Hematopoietic multipotent progenitor cell treated with erythropoietin and hydrocortisone succinate and interleukin-3 and kit ligand, for 4 days (in vitro differentiated cells): Measurements from ENCODE around the gene GOLM1.
"Not testable (repeated sequence)": the region's sequence is repeated elsewhere in the genome, so short reads cannot be mapped to it uniquely, and the experiment has no call there.

Experiments used
- DNase-seq: peaks from one replicate; pipeline ENCODE4 v3.0.0-alpha.2; 2015

The GOLM1 gene

GRCh38 chr9:86098824-86099700 is at the start of gene GOLM1:
Gene GOLM1, minus strand, starts transcription at chr9:86099558. Its CDS starts 20,238 bp downstream, at chr9:86079320.
- DNase-seq = peak; percentile 78

GRCh38 chr9:86146671-86147070 is 47.3 kb upstream of the GOLM1 start:
- DNase-seq = not testable (repeated sequence)

- not testable (repeated sequence) for DNase-seq
Measured at GRCh38 chr9:86145960-86146359, 46.6 kb upstream of the GOLM1 start.

GRCh38 chr9:86142973-86143372 is 43.6 kb upstream of the GOLM1 start:
- DNase-seq = no peak

- no peak for DNase-seq
Measured at GRCh38 chr9:86141843-86142242, 42.5 kb upstream of the GOLM1 start.

- peak; percentile 10 for DNase-seq
Measured at GRCh38 chr9:86135371-86135770, 36.0 kb upstream of the GOLM1 start.

GRCh38 chr9:86134361-86134760 is 35.0 kb upstream of the GOLM1 start:
- DNase-seq = no peak

GRCh38 chr9:86128235-86128822 is 29.0 kb upstream of the GOLM1 start:
- DNase-seq = no peak

GRCh38 chr9:86126998-86127972 is 27.9 kb upstream of the GOLM1 start:
- peak; percentile 74 for DNase-seq

- DNase-seq = peak; percentile 30
Measured at GRCh38 chr9:86122311-86122710, 23.0 kb upstream of the GOLM1 start.

GRCh38 chr9:86119457-86119856 is 20.1 kb upstream of the GOLM1 start:
- DNase-seq = no peak

- DNase-seq = no peak
Measured at GRCh38 chr9:86116425-86116824, 17.1 kb upstream of the GOLM1 start.

GRCh38 chr9:86115886-86116285 is 16.5 kb upstream of the GOLM1 start:
- no peak for DNase-seq

- DNase-seq = no peak
Measured at GRCh38 chr9:86112057-86112456, 12.7 kb upstream of the GOLM1 start.

GRCh38 chr9:86102626-86103025 is 3.3 kb upstream of the GOLM1 start:
- no peak for DNase-seq

- peak; percentile 78 for DNase-seq
Measured at GRCh38 chr9:86099701-86100364, 475 bp upstream of the GOLM1 start.

- no peak for DNase-seq
Measured at GRCh38 chr9:86097510-86098224, 1.7 kb downstream of the GOLM1 start.

GRCh38 chr9:86096386-86096785 is 3.0 kb downstream of the GOLM1 start:
- DNase-seq = no peak

GRCh38 chr9:86093788-86094555 is 5.4 kb downstream of the GOLM1 start:
- no peak for DNase-seq

GRCh38 chr9:86091477-86091876 is 7.9 kb downstream of the GOLM1 start:
- no peak for DNase-seq

GRCh38 chr9:86082870-86083269 is 16.5 kb downstream of the GOLM1 start:
- no peak for DNase-seq
